ENCODE data around the gene HOXA6.

The HOXA6 gene

DNA sequence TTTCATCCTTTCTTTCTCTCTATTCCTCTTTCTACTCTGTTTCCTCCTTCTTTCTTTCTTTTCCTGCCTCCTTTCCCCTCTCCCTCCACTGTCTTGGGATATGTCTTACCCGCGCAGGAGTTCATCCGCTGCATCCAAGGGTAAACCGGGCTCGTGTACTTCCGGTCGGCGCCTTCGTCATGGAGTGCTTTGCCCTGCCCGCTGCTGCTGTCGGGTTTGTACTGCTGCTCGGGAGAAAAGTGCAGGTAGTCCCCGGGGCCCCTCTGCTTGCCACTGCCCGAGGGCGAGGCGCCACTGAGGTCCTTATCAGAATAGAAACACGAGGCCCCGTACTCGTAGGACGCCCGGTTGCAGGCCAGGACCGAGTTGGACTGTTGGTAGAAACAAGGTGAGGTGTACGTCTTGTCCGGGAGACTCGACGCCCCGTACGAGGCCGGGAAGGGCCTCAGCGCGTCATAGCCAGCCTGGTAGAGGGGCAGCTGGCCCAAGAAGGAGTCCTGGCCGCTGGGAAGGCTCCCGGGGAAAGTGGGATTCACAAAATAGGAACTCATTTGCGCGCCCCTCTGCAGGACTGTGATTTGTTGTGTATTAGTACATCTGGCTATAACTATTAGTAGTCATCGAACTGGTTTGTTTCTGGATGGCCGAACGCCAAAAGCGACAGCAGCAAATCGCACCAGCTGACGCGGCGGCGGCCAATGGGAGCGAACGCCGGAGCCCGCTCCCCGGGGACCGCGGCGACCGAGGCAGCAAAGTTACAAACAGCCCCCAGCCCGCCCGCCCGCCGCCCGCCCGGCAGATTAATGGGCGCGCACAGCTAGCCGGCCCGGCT lies at the start of gene HOXA6:
HOXA6 (minus strand) TSS at position 576 of the 832 bp plus-strand sequence; CDS start at position 551, 25 bp downstream.
- DNase-seq = no peak

GRCh38 chr7:27196287-27196767 lies 48.8 kb upstream of the HOXA6 start:
- DNase-seq = peak; percentile 86

DNA sequence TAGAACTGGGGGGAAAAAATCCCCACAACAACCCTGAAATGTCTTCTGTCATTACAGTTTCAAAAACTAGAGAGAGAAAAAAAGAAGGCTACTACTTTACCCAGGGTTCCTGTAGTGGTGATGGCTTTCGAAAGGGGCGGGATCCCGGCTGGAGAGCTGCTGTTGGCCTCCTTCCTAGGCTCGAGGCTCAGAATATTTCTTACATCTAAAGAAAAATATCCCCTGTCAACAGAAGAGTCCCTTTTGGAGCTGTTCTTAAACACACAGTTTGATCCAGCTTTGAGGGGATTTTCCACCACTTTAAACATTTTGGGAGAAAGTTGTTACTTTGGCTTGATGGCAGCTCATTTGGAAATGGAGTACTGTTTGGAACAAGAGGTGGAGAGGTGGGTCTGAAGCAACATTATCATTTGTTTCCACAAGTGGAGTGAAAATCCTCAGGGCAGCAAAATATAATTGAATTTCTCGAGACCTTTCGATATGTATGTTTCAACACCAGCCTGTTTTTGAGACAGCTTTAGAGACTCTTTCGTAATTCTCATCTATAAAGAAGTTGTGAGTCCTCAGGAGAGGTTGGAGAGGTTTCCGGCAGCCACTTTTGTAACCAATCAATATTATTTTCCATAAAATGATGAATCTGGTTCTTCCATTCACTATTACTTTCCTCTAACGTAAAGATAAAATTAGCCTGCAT lies 47.3 kb upstream of the HOXA6 start:
- no peak for DNase-seq

GRCh38 chr7:27194002-27194352 lies 46.4 kb upstream of the HOXA6 start:
- no peak for DNase-seq

DNA sequence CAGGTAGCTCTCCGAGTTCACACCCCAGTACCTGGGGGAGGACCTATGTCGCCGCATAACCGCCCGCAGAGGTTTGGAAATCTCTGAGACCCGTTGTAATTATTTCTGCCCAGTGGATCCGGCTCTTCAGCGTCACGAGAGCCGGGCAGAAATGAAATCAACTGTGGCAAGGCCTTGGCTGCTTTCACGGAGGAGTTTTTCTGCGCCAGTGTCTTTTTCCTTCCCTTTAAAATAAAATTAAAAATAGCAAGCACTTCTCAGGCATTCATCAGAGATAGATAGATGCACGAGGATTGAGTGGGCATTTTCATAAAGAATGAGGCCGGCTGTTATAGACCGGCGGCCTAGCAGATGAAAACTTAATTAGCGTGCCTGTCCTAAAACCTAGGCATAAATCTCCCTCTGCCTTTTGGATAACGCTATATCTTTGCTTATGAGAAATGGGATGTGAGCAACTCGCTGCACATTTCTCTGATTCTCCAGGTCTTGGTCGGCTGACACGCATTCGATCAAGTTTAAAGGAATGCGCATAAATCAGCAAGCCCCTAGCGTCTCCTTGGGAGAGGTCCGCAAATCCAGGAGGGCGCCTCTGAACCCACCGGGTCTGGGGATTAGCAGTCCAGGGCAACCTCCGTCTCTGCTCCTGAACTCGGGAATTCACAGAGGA lies 45.9 kb upstream of the HOXA6 start:
- no peak for DNase-seq

- no peak for DNase-seq
Measured at GRCh38 chr7:27192546-27193334, 45.2 kb upstream of the HOXA6 start.

DNA sequence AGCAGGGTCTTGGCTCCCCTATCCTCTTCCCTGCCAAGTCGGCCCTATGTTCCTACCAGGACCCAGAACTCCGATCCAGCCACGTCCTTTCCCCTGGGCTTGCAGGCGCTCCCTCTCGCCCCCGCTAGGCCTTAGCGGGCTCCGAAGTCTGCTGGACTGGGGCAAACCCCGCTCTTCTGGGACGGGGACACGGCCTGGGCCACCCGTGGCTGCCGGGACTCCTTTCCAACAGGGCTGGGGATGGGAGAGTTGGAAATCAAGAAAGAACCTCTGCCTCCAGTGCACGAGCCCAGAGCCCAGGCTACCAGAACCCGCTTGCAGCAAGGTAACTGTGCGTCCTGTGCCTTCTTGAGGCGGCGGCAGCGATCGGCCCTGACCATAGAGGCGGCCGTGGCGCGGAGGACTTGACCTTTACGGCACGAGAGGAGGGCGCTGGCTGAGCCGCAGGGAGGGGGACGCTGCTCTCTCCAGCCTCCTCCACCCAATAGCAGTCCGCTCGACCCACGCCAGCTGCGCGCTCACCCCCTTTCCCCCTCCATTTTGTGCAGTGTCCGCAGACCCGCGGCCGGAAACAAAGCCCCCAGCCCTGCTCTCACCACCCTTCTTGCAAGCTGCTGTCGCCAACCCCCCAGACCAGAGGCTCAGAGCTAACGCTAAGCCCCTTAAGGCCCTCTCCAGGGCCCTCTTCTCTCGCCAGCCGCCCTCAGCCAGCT lies 44.4 kb upstream of the HOXA6 start:
- DNase-seq = no peak

GRCh38 chr7:27191161-27191731 lies 43.7 kb upstream of the HOXA6 start:
- DNase-seq = no peak

DNA sequence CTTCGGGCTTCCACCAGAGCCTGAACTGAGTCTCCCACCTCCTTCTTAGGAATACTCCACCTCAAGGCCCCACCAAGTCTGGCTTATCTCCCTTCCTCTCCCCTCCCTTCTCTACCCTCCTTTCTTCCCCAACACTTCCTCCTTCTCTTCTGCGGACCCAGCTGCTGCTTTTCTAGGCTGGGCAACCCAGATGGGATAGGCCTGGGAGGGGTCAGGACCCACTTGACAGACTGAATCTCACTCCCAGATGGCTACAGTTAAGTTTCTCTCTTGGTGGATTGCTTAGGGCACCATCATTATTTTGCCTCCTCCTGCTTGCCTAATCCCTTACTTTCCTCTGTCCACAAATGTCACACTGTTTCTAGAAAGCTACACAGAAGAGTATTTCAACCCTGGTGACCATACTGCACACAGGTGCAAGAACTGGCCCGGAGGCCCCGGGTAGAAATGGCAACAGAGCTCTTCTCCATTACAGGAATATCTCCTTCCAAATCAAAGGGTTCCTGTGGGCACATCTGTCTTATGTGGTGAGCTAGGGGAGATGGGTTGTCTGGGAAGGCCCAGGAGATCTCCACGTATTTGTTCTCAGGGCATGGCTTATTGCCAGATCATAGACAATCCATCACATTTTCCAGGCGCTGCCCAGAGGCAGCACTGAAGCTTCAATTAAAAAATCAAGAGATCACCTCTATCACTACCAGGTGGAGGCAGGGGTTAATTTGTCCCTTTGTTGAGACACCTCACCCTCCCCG lies 42.6 kb upstream of the HOXA6 start:
- no peak for DNase-seq

- DNase-seq = no peak
Measured at GRCh38 chr7:27189295-27189996, 41.9 kb upstream of the HOXA6 start.

DNA sequence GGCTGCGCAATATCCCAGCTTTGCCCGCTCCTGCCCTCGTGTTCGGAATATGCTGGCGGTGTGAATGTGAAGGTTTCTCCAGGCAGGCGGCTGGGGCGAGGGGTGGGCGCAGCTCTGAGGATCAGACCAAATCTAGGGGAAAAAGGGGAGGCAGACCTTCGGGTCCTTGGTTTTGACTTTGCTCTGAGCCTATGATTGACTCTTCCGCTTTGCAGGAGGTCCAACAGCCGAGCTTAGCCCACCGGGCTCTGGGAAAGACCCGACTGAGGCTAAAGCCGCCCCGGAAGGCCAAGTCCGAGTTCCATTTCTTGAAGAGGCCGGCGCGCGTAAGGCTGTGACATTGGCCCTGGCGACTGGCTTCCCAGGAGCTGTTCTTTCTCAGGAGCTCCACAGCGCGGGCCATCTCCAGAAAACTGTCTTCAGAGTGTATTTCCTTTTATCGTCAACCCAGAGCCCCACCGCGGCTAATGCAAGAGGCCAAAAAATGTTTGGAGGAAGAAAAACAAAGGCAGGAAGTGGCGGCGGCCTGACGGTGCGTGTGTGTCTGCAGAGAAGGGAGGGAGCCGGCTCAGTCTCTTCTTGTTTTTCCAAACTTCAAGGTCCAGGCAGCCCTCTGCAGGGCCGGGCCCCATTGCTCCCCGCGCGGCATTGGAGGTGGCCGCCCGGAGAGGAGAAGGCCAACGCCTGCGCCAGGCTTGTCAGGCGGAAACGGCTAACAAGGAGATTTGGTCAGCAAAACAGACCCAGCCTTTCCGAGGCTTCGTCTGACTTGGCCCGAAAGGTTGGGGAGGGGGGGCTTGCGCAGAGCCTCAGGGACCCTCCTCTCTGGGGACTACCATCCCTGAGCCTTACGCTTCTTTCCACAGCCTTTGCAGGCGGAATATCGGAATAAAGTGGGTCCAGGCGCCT lies 41.1 kb upstream of the HOXA6 start:
- DNase-seq = no peak

DNA sequence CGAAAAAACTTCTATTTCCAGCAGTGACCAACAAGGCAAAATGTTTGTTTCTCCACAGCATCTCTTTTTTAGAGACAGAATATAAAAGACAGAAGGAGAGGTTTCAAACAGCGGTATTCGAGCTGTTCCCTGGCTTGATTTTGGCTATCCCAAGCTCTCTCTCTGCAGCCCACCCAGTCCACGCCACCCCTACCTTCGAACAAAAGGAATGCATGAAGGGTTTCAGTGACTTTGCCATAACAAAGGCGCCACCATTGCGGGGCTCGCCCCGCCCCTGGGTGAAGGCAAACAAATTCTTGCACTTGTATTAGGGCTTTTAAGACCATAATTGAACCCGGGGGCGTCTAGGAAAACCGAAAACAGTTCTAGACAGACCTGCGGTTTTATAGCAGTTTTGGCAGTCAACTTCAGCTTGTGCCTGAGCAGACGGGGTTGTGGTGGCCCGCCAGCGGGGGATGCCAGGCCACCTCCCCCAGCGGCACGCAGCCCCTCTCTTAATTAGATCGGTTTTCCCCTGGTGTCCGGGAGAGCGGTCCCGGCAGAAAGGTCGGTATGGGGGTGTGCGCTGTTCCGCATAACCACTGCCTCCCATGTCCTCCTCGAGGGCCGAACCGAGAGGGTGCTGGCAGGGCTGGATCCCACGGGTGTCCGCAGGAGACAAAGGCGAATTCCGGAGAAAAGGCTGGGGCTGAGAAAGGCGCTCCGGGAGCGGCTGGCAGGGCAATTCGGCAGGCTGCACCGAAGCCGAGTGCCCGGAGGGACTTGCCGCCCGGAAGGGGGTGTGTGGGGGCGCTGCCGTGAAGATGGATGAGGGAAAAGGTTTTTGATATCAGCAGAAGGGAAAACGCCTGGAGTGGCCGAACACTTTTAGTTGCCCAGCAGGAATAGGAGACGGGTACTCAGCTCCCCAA lies 40.2 kb upstream of the HOXA6 start:
- DNase-seq = no peak

GRCh38 chr7:27186668-27187474 lies 39.3 kb upstream of the HOXA6 start:
- DNase-seq = no peak

- DNase-seq = peak; percentile 2
Measured at GRCh38 chr7:27185854-27186667, 38.5 kb upstream of the HOXA6 start.

DNA sequence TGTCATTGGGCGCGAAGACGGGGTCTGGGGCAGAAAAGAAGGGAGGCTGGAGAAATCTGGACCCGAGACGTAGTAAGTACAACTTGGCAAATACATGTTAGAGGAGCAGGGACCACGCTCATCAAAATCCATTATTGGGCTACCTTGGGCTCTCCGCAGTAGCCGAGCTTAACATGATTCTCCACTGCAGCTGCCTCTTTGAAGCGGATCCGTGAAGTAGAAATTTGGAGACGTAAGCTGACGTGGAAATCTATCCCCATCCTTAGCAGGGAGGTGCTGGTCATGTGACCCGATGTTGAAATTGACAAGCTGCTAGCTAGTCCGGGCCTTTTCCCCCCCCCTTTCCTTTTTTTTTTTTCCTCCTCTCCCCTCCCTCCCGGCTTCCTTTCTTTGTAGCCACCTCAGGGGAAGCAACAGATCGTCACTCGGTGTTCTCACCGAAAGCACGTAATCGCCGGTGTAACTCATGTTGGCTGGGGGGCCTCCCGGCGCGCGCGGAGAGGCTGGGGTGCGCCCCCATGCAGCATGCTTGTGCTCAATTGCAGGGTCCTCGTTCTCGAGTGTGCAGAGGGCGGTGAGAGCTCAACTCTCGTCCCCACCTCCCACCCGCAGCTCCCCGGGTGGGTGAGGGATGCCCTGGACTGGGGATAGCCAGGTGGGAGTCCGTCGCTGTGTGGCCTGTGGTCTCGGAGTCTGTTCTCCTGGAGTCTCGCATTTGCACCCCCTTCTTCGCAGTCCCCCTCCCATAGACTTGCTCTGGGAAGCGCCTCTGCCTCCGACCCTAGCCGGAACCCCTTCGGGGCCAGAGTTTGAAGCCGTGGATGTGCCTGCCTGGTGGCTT lies 37.7 kb upstream of the HOXA6 start, which contains the start of gene HOXA11:
HOXA11 (minus strand) TSS at position 220 of the 841 bp plus-strand sequence; CDS start at position 132, 88 bp downstream.
- peak; percentile 4 for DNase-seq

Measured in activated naive CD4-positive, alpha-beta T cell treated with Interleukin-2 at 50 U/mL for 16 hours (primary cell).